GM19099 (cell line): ENCODE measurements around the gene EPRS1.

Experiments used
- POLR2A ChIP-seq: IDR thresholded peaks from 3 replicates; pipeline ENCODE4 v1.6.1; 2011; ENCODE audit warnings: low read depth; ENCODE audit not compliant: insufficient read length; ENCODE audit errors: extremely low read depth

The EPRS1 gene

DNA sequence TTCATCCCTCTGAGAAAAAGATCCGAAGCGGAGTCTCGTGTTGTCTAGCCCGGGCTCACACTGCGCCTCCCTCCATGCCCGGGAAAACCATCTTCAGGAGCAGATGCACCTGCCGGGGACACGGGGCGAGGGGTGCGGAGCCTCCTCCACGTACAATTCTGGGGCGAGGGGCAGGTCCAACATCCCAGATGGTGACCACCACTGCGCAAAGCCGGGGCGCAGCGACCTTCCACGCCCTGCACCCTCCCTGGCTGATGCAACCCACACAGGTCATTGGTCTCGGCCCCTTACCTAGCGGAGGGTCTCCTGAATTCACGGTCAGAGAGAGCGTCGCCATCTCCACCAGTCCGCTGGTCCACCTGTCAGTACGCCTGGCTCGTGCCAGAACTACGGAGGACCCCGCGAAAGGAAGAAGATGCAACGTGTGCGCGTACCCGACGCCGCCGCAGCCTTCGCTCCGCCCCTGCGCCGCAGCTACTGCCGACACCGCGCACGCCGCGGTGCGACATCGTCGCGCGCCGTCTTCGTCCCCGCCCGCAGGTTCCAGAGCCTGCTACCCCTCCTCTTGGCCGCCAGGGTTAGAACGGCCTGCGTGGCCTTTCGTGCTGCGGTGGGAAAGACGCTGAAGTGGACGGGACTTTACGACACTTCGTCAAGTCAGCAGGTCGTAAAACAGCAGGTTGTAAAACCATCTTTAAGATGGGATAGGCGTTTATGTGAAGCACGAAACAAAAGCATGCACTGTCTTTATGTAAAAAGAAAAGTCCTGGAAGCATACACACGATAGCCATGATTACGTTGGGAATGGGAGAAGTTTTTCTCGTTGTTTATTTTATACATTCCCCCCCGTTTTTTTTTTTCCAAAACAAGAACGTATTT, at the start of gene EPRS1:
TSS of gene EPRS1 (minus strand) at position 454 of the 879 bp plus-strand sequence. CDS start at position 337, 117 bp downstream.
- TF ChIP-seq POLR2A, result peak; percentile 82

DNA sequence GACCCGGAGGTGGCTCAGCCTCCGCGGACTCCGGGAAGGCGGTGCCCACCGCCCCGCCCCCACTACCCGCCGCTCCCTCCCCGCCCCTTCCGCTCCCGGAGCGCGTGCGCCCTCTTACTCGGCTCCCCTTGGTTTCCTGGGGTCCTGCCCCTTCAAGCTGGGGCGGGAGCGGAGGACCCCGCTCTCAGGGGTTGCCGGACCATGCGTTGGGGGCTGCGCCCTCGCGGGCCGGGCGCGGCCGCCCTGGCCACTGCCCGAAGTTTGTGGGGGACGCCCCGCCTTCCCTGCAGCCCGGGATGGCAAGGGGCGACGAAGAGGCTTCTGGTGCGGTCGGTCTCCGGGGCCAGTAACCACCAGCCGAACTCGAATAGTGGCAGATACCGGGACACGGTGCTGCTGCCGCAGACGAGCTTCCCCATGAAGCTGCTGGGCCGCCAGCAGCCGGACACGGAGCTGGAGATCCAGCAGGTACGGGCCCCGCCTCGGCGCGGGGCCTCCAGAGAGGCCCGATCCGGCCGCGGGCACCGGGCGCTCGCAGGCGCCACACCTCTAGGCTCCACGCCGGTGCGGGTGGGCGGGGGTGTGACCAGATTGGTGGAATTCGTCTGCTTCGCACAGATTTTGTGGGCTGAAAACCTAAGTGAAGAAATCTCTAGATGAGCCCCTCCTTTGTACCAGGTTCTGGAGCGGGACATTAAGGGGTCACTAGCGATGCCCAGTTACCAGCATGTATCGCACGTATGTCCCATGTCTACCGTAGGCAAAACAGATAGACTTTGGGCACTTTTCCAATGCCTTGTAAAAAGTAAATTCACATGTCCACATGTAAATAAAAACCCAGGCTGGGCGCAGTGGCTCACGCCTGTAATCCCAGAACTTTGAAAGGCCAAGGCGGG, 48.0 kb upstream of the EPRS1 start, which contains the start of gene IARS2:
TSS of gene IARS2 (plus strand) at position 117 of the 896 bp plus-strand sequence. CDS start at position 202, 85 bp downstream.
- peak; percentile 57 for TF ChIP-seq POLR2A

DNA sequence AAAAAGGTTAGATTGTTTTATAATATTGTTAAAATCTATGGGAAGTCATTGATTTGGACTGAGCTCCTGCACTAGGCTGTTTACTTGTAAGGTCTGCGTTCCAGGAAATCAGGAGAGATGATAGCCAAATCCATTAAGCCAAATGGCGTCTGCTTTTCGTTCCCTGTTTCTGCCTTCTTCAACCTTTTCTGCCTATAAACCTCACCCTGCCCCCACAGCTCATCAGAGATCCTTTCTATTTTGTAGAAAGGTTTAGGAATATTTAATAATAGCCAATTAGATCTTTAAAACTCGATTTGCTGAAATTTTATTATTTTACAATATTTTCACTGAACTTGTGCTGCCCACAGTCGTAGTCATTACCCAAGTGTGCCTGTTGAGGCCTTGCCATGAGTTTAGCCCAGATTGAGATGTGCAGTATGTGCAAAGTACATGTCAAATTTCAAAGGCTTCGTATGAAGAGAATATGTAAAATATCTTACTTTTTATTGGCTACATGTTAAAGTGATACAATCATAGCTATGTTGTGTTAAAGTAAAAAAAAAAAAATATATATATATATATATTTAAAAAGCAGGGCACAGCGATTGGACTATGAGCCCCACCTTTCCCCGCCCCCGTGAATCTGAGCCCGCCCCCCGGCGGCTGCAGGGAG, 47.2 kb upstream of the EPRS1 start:
- no peak for TF ChIP-seq POLR2A

DNA sequence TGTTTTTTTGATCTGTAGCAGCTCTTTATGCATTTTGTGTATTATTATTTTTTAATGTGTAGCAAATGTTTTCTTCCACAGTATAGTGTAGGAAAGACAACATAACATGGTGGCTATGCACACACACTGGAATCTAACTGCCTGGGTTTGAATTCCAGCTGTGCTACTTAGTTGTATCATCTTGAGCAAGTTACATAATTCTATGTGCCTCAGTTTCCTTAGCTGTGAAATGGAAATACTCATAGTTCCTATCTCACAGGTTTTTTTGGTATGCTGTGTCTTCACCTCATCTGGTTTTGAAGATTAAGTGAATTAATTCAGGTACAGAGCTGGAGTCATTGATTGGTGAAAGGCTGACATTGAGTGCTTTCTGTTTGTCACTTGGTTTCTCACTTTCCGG, 46.4 kb upstream of the EPRS1 start:
- no peak for TF ChIP-seq POLR2A

- TF ChIP-seq POLR2A, result peak; percentile 85
Observed at GRCh38 chr1:220089650-220090556, 43.6 kb upstream of the EPRS1 start, which contains the start of gene BPNT1. TSS of gene BPNT1 (minus strand) at chr1:220089788. CDS start at chr1:220079846, 9,942 bp downstream.

DNA sequence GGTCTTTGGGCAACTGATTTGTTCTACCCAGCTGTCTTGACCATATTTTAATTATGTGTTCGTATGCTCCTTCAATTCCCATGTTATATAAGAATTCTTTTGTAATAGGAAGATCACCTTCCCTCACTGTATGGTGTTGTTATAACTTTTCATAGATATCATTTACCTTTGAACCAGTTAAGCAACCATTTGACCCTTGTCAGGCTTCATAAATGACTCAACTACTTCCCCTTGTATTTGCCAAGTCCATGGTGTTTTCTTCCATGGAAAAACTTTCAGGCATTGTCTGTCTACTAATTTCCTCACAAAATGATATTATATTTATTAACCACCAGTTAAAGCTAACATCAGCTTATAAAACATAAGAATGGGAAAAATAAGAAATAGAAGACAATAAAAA, 38.2 kb upstream of the EPRS1 start:
- TF ChIP-seq POLR2A, result no peak

DNA sequence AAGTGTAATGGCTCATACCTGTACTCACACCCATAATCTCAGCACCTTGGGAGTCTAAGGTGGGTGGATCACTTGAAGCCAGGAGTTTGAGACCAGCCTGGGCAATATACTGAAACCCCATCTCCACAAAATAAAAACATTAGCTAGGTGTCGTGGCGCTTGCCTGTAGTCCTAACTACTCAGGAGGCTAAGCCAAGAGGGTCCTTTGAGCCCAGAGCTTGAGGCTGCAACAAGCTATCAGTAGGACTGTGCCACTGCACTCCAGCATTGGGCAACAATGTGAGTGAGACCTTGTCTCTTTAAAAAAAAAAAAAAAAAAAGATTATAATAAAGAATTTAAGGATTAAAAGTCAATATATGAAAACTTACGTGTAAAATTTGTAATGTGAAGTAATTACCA, 31.6 kb upstream of the EPRS1 start:
- TF ChIP-seq POLR2A, result no peak

DNA sequence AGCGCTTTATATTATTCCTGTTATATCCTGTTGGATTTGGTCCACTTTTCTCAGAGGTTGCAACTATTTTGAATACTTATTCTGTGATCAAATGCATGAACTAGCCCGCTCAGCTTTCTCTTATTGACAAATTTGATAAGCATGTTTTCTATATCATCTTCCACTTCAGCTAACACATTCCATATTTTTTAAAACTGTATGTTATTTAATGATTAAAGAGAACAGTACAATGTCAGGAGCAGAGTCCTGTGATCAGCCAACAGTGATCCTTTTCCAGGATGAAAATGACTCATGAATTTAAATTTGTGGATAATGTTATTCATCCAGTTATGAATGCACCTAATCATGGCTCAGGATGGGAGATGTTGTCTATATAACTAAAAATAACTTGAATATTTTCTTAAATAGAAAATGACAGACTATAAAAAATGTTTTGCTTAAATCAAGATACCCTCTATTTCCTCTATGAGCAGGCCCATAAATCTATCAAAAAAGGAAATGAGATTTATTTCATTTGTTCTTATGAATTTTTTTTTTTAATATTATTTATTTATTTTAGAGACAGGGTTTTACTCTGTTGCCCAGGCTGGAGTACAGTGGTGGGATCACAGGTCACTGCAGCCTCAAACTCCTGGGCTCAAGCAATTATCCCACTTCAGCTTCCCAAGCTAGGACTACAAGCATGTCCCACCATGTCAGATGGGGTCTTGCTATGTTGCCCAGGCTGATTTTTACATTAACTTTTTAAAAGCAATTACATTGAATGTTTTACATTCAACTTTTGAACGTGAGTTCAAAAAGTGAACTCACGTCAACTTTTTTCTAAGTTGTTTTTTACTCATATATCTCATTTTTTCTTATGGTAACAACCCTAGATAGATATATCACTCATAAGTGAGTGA, 30.8 kb upstream of the EPRS1 start:
- TF ChIP-seq POLR2A, result no peak

GRCh38 chr1:220067269-220068204, 21.2 kb upstream of the EPRS1 start:
- no peak for TF ChIP-seq POLR2A

DNA sequence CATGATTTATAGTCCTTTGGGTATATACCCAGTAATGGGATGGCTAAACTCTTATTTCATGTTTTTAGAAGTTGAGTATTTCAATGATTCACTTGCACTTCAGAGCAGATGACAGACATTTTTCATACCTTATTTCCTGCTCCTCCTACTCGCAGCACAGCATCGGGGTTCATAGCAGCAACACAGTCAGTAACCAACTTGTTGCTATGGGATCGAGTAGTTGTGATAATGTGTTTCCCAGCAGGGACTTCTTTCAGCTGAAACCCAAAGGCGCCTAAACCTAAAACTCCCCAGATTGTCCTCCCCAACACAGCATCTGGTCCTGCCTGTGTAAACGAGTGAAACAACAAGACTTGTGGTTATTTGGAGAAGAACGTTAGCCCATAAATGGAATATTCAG, 16.3 kb upstream of the EPRS1 start:
- no peak for TF ChIP-seq POLR2A

GRCh38 chr1:220060876-220061275, 14.6 kb upstream of the EPRS1 start:
- TF ChIP-seq POLR2A, result no peak

- no peak for TF ChIP-seq POLR2A
Observed at GRCh38 chr1:220056374-220056773, 10.1 kb upstream of the EPRS1 start.

DNA sequence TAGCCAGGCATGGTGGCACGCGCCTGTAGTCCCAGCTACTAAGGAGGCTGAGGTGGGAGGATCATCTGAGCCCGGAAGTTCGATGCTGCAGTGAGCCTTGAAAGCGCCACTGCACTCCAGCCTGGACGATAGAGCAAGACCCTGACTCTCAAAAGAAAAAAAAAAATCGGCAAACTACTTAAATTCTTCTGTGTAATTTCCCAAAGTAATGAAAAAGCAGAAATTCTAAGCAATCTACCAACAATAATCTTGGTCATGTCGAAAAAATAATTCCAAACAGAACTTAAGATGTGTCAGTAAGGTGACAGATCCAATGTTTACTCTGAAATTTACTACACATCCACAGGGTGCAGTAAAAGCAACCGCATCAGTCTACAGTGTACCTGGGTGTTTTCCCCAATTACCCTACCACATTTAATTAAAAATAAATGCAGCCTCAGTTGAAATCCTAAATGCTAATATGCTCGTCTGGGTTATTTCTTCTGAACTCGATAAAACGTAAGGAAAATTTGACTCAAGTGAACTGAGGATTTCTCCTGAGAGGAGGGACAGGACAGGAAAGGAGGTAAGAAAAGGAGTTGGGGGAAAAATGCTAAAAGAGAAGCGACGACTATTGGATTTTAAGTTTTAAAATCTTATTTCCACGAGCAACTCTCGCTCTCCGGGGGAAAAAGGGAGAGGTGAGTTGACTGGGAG, 801 bp downstream of the EPRS1 start:
- no peak for TF ChIP-seq POLR2A
